ENCODE results near the gene PCNX3. TPM values are rescaled to one million over a fixed set of nuclear protein-coding genes. Genes with fewer than 3 reads are reported as not detected.

PCNX3 gene
- total RNA-seq, 1 donor from 2014 or later = 35.9 TPM

GRCh38 chr11:65615950-65616574 lies 486 bp downstream of the PCNX3 start:
- peak overlapping the region; percentile 91 for H3K4me3 ChIP-seq (ENCODE audit: low read depth, low read length)
- no peak for DNase-seq (ENCODE audit: low read depth)
- no peak for TF ChIP-seq CTCF (conservative IDR thresholded peaks at IDR 0.05; ENCODE audit: low read depth, low read length)

GRCh38 chr11:65616575-65617001 lies 1.0 kb downstream of the PCNX3 start:
- TF ChIP-seq CTCF (conservative IDR thresholded peaks at IDR 0.05; ENCODE audit: low read depth, low read length) = no peak
- no peak for DNase-seq (ENCODE audit: low read depth)
- peak overlapping the region; percentile 91 for H3K4me3 ChIP-seq (ENCODE audit: low read depth, low read length)

- H3K4me3 ChIP-seq (ENCODE audit: low read depth, low read length) = peak overlapping the region; percentile 91
- no peak for DNase-seq (ENCODE audit: low read depth)
- TF ChIP-seq CTCF (conservative IDR thresholded peaks at IDR 0.05; ENCODE audit: low read depth, low read length) = no peak
Measured at GRCh38 chr11:65617136-65617850, 1.7 kb downstream of the PCNX3 start.

GRCh38 chr11:65617990-65618751 lies 2.6 kb downstream of the PCNX3 start:
- H3K4me3 ChIP-seq (ENCODE audit: low read depth, low read length) = no peak overlapping the region
- no peak for TF ChIP-seq CTCF (conservative IDR thresholded peaks at IDR 0.05; ENCODE audit: low read depth, low read length)

GRCh38 chr11:65618763-65619162 lies 3.2 kb downstream of the PCNX3 start:
- no peak for TF ChIP-seq CTCF (conservative IDR thresholded peaks at IDR 0.05; ENCODE audit: low read depth, low read length)
- H3K4me3 ChIP-seq (ENCODE audit: low read depth, low read length) = no peak overlapping the region
- DNase-seq (ENCODE audit: low read depth) = no peak

More at GRCh38 chr11:65617990-65618751, 2.6 kb downstream of the PCNX3 start:
- DNase-seq (ENCODE audit: low read depth) = no peak

- no peak overlapping the region for H3K4me3 ChIP-seq (ENCODE audit: low read depth, low read length)
- no peak for DNase-seq (ENCODE audit: low read depth)
- TF ChIP-seq CTCF (conservative IDR thresholded peaks at IDR 0.05; ENCODE audit: low read depth, low read length) = no peak
Measured at GRCh38 chr11:65619281-65619928, 3.8 kb downstream of the PCNX3 start.

Data from epithelial cell of proximal tubule (primary cell).